Hepatocyte (in vitro differentiated cells): ENCODE data around the gene SCRT2. TPM values are rescaled to one million over a fixed set of nuclear protein-coding genes. Genes with fewer than 3 reads are reported as not detected.

Experiments used
- DNase-seq: peaks from one replicate; pipeline ENCODE4 v3.0.0-alpha.2; 2016; ENCODE audit warnings: low spot score
- H2AFZ ChIP-seq: fragments of 200-600 bp; sonication (generic); 2 replicates; pipeline ENCODE4 v1.6.0; 2016; ENCODE audit warnings: antibody characterized with exemption, mild to moderate bottlenecking
- H3K27ac ChIP-seq: fragments of 200-600 bp; sonication (generic); 2 replicates; pipeline ENCODE4 v1.5.1; 2016; ENCODE audit warnings: mild to moderate bottlenecking
- H3K27me3 ChIP-seq: fragments of 200-600 bp; sonication (generic); 2 replicates; pipeline ENCODE4 v1.6.1; 2016
- H3K36me3 ChIP-seq: fragments of 200-600 bp; sonication (generic); replicated peaks from 2 replicates; pipeline ENCODE4 v1.5.1; 2016; ENCODE audit warnings: low read depth; ENCODE audit not compliant: insufficient read depth
- H3K4me1 ChIP-seq: fragments of 200-600 bp; sonication (generic); 2 replicates; pipeline ENCODE4 v1.5.1; 2016; ENCODE audit warnings: mild to moderate bottlenecking, moderate library complexity; ENCODE audit not compliant: insufficient read depth
- H3K4me2 ChIP-seq: fragments of 200-600 bp; sonication (generic); 2 replicates; pipeline ENCODE4 v1.6.0; 2016
- H3K4me3 ChIP-seq: fragments of 200-600 bp; sonication (generic); 2 replicates; pipeline ENCODE4 v1.5.1; 2016; ENCODE audit warnings: mild to moderate bottlenecking
- H3K79me2 ChIP-seq: fragments of 200-600 bp; sonication (generic); 2 replicates; pipeline ENCODE4 v1.6.0; 2017; ENCODE audit warnings: mild to moderate bottlenecking
- H3K9me2 ChIP-seq: fragments of 200-600 bp; sonication (generic); replicated peaks from 2 replicates; pipeline ENCODE4 v1.6.0; 2017; ENCODE audit warnings: mild to moderate bottlenecking; ENCODE audit not compliant: insufficient read depth
- H3K9me3 ChIP-seq: fragments of 200-600 bp; sonication (generic); 2 replicates; pipeline ENCODE4 v1.5.1; 2016; ENCODE audit warnings: low read depth, mild to moderate bottlenecking
- H4K20me1 ChIP-seq: fragments of 200-600 bp; sonication (generic); 2 replicates; pipeline ENCODE4 v1.6.0; 2016; ENCODE audit warnings: mild to moderate bottlenecking; ENCODE audit not compliant: insufficient read depth, poor library complexity, severe bottlenecking
- CTCF ChIP-seq: fragments of 200-600 bp; sonication (generic); IDR thresholded peaks from 2 replicates; pipeline ENCODE4 v1.5.1; 2016; ENCODE audit warnings: antibody characterized with exemption, mild to moderate bottlenecking; ENCODE audit not compliant: poor library complexity
- EZH2 ChIP-seq: fragments of 200-600 bp; sonication (generic); IDR thresholded peaks from 2 replicates; pipeline ENCODE4 v1.6.1; 2016; ENCODE audit warnings: antibody characterized with exemption, mild to moderate bottlenecking, borderline replicate concordance
- EZH2phosphoT487 ChIP-seq: fragments of 200-600 bp; sonication (generic); IDR thresholded peaks from one replicate; pipeline ENCODE4 v1.6.1; 2018; ENCODE audit warnings: antibody characterized with exemption, mild to moderate bottlenecking, low read depth, moderate library complexity; ENCODE audit not compliant: unreplicated experiment, severe bottlenecking
- WGBS: methylation state at CpG from one replicate; pipeline ENCODE4 v1.1.6; 2016; ENCODE audit warnings: low lambda C conversion rate; ENCODE audit errors: missing lambda C conversion rate; 5-methylcytosine and 5-hydroxymethylcytosine counted together
- polyA plus RNA-seq: library from polyadenylated mRNA; unstranded; fragments of >200 nt; fragmentation: Nextera tagmentation; extraction: Ambion mirVana; gene quantifications from 2 replicates; pipeline ENCODE4 v1.2.1, GENCODE V29; 2016
- total RNA-seq: library from RNA; depleted of rRNA; stranded (reverse); fragments of >200 nt; gene quantifications from 2 replicates; pipeline ENCODE4 v1.2.3, GENCODE V29; 2014

The SCRT2 gene
- total and polyA plus RNA-seq, 2 experiments from 2014 or later: not detected

GRCh38 chr20:641516-641875 is 34.1 kb downstream of the SCRT2 start:
- WGBS: 69% methylated on average over 12 of the region's 12 CpGs
- Histone ChIP-seq H3K4me2 (no peak overlapping the region), H3K79me2 (no peaks in the 10 kb centered on the region), H3K4me1 (no peaks in the 10 kb centered on the region), H4K20me1 (no peaks in the 10 kb centered on the region), H3K9me2 (no peaks in the 10 kb centered on the region), H3K27ac (no peak overlapping the region), H3K4me3 (no peak overlapping the region), H3K9me3 (no peaks in the 10 kb centered on the region), H2AFZ (no peak overlapping the region), H3K27me3 (no peaks in the 10 kb centered on the region), H3K36me3 (no peaks in the 10 kb centered on the region)
- DNase-seq: no peak
- TF ChIP-seq CTCF (no peak), EZH2 (no peak), EZH2phosphoT487 (no peak)

GRCh38 chr20:640674-641515 is 34.7 kb downstream of the SCRT2 start:
- no peak overlapping the region for H3K4me2 ChIP-seq

GRCh38 chr20:638579-638978 is 37.0 kb downstream of the SCRT2 start:
- H3K4me1 ChIP-seq: no peaks in the 10 kb centered on the region
- WGBS: 92% methylated on average over 1 of the region's 1 CpG

More at GRCh38 chr20:640674-641515, 34.7 kb downstream of the SCRT2 start:
- no peaks in the 10 kb centered on the region for H3K27me3 ChIP-seq
- H4K20me1 ChIP-seq: no peaks in the 10 kb centered on the region
- H3K9me3 ChIP-seq: no peaks in the 10 kb centered on the region
- no peaks in the 10 kb centered on the region for H3K36me3 ChIP-seq
- no peak overlapping the region for H3K27ac ChIP-seq
- WGBS: 73% methylated on average over 11 of the region's 11 CpGs
- no peak overlapping the region for H3K4me3 ChIP-seq
- no peak for DNase-seq
- no peak overlapping the region for H2AFZ ChIP-seq
- H3K79me2 ChIP-seq: no peaks in the 10 kb centered on the region
- H3K4me1 ChIP-seq: no peaks in the 10 kb centered on the region
- TF ChIP-seq CTCF (no peak), EZH2 (no peak), EZH2phosphoT487 (no peak)
- no peaks in the 10 kb centered on the region for H3K9me2 ChIP-seq

More at GRCh38 chr20:638579-638978, 37.0 kb downstream of the SCRT2 start:
- Histone ChIP-seq H3K9me3 (no peaks in the 10 kb centered on the region), H2AFZ (no peak overlapping the region), H3K4me3 (no peak overlapping the region), H3K27ac (no peak overlapping the region), H3K27me3 (no peaks in the 10 kb centered on the region), H3K4me2 (no peak overlapping the region), H3K79me2 (no peaks in the 10 kb centered on the region), H3K36me3 (no peaks in the 10 kb centered on the region), H4K20me1 (no peaks in the 10 kb centered on the region), H3K9me2 (no peaks in the 10 kb centered on the region)
- DNase-seq: no peak
- TF ChIP-seq EZH2phosphoT487 (no peak), EZH2 (no peak), CTCF (no peak)
